Kidney glomerular epithelial cell (primary cell): Measurements from ENCODE around the gene MAGOHB.
A peak's percentile ranks its signal among the peaks of the same experiment; 100 is the strongest.
"Not testable (repeated sequence)": the region's sequence is repeated elsewhere in the genome, so short reads cannot be mapped to it uniquely, and the experiment has no call there.

Source experiments
- DNase-seq: peaks from one replicate; lab custom pipeline; 2025; lab: John Stamatoyannopoulos, UW

MAGOHB gene

DNA sequence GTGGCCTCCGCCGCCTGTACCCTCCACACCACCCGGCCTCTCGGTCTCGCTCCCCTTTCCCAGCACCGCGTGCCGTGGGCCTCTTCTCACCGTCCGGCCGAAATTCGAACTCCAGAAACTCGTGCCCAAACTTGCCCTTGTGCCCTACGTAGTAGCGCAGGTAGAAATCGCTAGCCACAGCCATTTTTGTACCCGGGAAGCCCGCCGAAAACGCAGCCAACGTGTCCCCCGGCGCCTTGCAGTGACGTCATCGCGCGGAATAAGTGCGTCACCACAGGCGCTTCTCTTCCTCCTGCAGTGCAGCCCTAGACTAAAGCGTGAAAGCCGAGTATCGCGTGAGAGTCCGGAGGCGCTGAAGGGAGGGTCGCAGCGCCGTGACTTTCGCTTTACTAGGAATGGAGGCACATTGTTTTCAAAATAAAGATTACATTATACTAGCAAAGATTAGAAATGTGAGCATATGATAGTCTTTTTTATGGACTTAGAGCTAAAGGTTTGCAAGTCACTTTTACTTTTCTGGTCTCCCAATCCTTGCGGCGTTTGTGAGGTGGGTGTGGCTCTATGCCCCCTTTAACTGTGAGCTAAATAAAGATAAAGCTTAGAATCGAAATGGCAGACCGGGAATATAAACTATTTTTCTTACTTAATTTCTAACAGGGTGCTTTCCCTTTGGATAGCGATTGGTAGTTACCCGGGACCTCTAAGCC lies at the start of gene MAGOHB:
Gene MAGOHB (minus strand): TSS at position 261 of the 707 bp plus-strand sequence. CDS start 77 bp downstream, at position 184.
- DNase-seq = peak; percentile 80

DNA sequence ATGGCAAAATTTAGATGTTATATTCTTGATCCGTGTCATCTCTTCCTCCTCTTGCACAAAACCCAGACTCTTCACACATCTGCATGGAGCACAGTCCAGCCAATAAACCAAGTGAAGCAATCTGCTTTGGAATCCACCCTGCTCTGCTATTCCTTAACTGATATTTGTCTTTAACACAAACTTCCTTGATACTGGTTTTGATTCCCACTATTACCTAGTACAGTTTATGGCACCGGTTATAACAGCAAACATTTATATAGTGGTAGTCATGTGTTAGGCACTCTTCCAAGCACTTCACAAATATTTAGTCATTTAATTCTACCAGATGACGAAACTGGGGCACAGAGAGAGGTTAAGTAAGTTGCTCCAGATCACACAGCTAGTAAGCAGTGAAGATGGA lies 47.9 kb upstream of the MAGOHB start:
- no peak for DNase-seq

DNA sequence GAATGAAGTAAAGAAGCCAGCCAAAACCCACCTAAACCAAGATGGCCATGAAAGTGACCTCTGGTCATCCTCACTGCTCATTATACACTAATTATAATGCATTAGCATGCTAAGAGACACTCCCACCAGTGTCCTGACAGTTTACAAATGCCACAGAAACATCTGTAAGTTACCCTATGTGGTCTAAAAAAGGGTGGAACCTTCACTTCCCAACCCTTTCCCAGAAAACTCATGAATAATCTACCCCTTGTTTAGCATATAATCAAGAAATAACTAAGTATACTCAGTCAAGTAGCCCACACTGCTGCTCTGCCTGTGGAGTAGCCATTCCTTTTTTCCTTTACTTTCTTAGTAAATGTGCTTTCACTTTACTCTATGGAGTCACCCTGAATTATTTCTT lies 40.6 kb upstream of the MAGOHB start:
- no peak for DNase-seq

DNA sequence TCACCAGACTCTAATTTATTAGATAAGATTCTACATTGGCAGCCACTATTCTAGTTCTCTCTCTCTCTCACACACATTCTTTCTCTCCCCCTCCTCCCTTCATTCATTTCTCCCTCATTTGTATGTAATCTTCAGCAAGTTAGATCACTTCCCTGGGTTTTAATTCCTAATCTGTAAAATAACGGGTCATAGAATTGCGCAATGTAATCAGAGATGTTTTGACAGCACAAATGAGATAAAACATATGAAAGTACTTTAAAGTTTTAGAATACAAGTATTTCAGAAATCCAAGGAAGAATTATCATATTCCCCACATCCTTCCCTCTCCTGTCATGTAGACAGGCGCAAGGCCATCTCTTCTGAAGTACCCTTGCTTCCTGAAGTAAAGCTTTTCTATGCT lies 38.8 kb upstream of the MAGOHB start:
- no peak for DNase-seq

DNA sequence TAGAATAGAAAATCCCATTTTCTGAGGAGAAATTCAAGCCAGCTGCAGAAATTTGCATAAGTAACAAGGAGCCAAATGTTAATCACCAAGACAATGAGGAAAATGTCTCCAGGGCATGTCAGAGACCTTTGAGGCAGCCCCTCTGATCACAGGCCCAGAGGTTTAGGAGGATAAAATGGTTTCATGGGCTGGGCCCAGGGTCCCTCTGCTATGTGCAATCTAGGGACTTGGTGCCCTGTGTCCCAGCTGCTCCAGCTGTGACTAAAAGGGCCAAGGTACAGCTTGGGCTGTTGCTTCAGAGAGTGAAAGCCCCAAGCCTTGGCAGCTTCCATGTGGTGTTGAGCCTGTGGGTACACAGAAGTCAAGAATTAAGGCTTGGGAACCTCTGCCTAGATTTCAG lies 33.2 kb upstream of the MAGOHB start:
- not testable (repeated sequence) for DNase-seq

GRCh38 chr12:10645910-10646309 lies 32.5 kb upstream of the MAGOHB start:
- no peak for DNase-seq

DNA sequence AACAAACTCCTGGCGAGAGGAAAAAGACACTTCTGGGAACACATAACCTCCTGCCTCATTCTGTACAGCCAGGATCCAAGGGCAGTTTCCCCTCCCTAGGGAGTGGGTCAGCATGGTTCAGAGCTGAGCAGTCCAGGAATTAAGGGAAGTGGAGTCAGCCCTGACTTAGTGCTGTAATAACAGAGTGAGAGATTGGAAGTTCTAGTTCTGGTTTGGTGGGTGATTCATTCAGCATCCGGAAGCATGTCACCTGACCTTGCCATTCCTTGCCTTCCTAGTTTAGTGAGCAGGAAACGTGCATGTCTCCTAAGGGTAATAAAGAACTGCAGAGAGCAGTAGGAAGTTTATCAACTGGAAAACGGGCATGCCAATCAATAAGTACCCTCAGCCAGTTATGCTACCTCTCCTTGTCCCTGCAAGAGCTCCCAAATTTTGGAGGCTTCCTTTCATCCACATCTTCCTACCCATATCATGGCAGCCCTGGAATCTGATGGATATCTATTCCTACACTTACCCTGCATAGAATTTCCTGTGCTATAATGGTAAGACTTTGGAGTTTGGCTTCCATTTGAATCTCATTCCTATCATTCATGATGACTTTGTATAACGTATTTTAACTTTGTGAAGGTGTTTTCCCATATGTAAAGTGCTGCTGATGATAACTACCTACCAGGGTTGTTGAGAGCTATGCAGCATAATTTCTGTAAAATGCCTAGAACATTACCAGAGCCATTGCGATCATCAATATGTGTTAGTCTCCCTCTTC lies 28.5 kb upstream of the MAGOHB start:
- DNase-seq = peak; percentile 29

GRCh38 chr12:10638728-10639127 lies 25.3 kb upstream of the MAGOHB start:
- no peak for DNase-seq

DNA sequence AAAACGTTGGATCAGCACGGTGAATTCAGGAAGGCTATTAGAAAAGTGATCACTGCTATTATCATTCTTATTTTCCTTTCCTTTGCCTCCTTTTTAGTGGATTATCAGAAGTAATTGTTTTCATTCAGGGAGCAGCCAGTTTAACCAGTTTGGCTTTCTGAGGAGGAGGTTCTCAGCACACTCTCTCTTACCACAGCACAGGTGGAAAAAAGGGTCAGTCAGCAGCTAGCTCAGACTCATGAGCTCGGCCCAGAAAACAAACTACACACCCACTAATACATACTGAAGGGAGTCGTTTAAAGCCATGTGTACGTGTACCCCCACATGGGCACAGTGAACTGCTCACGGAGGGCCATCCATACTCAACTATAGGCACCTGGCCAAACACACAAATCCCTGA lies 23.2 kb upstream of the MAGOHB start:
- DNase-seq = no peak

- DNase-seq = no peak
These were observed 22.7 kb upstream of the MAGOHB start for GRCh38 chr12:10636124-10636523.

DNA sequence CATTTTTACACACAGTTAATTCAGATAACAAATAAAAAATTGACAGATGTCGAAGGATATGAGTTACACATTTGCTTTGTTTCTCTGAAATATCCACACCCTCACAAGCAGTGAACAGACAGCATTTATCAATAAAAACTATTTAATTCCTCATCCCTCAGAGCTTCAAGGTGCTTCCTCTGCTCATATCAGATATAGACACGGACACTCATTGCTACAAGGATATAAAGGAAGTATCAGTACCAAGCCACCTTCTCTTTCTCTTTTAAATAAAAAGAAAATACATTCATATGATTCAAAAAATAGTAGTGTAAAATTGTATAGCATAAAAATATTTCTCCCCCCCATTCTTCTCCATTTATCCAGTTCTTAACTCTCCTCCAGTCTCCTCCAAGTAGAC lies 21.9 kb upstream of the MAGOHB start:
- DNase-seq = no peak

- DNase-seq = peak; percentile 68
These were observed 21.0 kb upstream of the MAGOHB start for GRCh38 chr12:10634427-10634826.

DNA sequence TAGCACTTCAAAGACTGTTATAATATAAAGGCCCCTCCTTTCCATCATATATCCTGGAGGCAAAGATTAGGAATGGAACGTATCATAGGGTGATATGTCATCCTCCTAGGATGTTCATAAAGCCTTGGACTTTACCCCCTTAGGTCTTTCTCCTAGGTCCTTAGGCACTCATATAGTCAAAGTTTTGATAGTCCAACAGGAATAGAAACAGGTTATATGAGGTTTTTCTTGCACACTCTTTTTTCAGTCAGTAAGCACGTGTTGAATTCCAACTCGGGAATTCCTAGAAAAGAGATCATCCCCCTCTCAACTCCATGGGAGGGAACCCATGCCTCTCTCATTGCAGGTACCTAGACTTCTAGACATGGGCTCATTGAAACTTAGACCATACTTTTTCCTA lies 20.1 kb upstream of the MAGOHB start:
- DNase-seq = no peak

DNA sequence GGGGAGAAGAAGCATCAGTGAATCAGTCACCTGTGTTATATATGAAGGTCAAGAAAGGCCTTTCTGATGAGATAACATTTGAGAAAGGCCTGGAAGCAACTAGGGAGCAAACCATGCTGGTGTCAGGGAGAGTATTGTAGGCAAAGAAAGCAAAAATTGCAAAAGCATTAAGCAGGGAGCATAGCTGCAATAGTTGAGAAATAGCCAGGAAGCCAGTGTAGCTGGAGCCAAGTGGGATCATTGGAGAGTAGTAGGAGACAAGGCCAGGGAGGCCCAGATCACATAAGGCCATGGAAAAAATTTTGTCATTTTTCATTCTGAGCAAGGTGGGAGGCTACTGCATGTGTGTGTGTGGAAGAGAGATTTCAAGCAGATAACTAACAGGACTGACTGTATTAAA lies 18.8 kb upstream of the MAGOHB start:
- DNase-seq = no peak

DNA sequence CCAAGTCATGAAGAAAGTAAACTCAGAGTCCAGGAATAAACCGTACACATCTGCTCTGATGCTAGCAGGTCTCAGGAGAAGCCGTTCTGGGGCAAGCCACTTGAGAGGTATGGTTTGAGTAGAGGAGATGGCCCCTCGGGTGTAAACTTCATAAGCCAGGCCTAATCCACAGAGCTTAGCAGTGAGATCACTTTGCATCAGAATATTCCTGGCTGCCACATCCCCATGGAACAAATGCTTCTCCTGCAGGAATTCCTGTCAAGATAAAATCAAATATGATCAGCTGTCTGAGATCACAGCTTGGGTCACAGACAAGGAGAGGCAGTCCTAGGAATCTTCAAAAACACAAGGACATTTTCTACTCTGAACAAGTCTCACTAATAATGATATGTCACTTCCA lies 11.2 kb upstream of the MAGOHB start:
- no peak for DNase-seq

DNA sequence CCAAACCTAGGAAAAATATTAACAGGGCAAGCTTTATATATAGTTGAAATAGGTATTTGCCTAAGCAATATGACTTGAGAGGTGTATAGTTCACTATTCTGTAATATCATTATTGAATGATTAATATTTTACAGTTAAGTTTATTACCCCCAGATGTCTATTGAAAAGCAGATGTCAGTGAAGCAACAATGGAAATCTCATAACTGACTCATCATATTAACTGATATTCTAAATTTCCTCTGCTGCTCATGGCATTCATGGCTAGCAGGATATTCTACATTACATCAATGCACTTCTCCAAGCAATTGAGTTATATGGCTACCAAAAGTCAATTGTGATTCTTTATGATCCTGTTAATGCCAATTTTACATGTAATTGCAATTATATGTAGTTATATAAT lies 9.7 kb upstream of the MAGOHB start:
- DNase-seq = no peak

DNA sequence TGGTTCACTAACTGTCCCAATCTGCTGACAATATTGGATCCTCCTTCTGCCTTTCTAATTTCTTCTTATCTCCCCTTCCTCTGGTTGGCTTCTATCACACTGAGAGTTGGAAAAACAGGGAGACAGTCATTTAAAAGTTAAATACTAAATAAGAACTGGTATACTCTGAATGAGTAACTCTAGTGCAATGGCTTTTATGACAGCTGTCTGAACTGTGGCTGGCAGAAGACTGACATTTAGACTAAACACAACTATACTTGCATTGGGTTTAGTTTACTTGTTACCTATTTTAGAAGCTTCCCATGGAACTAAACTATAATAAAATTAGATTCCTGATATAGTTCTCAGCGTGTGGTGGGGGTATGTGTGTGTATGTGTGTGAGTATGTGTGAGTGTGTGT lies 7.9 kb upstream of the MAGOHB start:
- no peak for DNase-seq

DNA sequence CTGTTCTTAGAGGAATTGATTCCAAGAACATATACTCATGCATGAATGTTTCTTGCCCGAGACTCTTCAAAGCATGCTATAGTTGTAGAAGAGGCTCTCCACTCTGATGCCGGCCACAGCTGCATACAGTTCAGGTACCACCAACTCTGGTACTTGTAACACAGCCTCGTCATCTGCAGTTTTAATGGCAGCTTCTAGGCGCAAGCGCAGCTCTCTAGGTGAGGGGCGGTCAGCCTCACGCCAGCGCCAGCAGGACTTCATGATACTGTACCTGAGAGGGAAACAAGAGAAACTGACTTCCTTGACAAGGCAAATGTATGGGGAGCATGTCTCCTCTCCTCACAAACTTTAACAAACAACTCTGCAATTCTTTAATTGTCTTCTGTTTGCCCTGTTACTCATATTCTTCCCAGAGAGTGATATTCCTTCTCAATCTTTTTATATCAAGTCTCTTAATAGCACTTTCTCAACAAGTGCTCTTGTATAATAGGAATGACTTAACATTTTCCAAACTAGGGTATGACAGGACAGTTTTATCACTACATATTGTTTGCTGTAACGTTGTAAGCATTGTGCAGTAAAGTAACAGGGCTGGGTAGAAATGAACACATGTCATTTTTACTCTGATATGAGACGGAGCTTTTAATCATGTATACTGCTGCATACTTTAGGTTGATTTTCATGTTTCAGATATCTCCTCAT lies 6.8 kb upstream of the MAGOHB start:
- no peak for DNase-seq

DNA sequence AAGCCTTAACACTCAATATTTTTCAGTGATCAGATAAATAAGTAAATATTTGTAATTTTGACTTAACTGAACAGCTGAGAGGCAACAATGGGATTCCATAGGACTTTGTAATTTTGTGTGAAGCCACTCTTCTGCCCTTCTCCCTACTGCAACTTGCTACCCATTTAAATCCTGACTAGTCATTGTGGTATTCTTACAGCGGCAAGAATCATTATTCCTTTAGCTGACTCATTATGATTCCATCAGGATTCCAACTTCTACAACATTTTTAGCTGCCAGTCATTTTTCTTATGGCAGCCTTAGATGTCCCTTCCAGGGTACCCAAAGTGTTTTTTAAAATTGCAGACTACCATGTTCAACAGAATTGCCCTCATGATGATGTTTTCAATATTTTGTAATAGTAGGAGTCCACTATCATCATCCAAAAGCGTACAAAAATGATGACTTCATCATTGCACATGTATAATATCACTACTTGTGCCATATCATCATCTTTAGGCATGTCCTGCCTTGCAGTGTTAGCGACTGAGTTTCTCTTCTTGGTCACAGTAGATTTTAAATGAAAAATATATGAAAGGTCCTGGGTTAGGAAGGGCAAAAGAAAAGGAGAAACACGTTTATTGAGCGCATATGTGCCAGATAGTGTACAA lies 5.1 kb upstream of the MAGOHB start:
- DNase-seq = peak; percentile 75

DNA sequence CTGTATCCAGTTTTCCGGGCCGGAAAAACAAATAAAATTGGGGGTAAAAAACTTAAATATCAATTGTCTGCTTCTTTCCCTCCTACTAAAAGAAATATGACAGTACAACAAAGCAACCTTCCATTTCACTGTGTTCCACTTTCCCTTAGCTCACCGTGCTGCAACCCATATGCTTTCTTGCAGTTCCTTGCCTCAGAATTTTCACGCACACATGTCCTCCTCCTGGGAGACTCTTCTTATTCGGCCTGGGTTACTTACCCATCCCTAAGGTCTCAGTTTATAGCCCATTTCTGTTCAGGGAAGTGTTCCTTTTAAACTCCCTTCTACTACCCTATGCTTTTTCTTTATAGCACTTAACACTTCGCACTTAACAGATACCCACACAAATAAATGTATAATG lies 4.5 kb upstream of the MAGOHB start:
- DNase-seq = no peak

- DNase-seq = no peak
These were observed 2.1 kb upstream of the MAGOHB start for GRCh38 chr12:10615532-10615931.

GRCh38 chr12:10614056-10614370 lies 604 bp upstream of the MAGOHB start:
- DNase-seq = no peak

DNA sequence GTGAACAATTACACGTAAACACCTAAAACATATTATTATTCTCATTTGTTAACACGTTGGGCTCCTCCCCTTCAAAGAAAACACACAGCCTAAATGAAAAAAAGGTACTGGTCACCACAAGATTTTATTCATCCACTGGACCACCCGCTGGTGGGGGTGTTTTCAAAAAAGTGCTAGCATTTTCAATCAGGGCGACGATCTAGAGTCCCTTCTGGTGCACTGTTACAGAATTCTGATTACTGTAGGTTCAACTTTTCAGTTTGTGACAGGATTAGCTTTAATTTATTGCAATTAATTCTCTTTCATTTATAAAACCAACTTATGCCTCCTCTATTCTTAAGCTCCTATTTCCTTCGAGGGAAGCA lies 443 bp downstream of the MAGOHB start:
- DNase-seq = no peak
